ENCODE data around the gene ARID3C. TPM values are rescaled to one million over a fixed set of nuclear protein-coding genes. Genes with fewer than 3 reads are reported as not detected.

Gene ARID3C
- total and polyA plus RNA-seq, 10 of the 15 experiments (the other 5 are each of a cell fraction or from before 2014, with no cell fraction given) = not detected

- CTCF ChIA-PET = interaction anchor here (0.5 to 3.2 kb wide), 13 partner anchors 8 to 1620 kb away, joined by 3 to 23 read pairs (median 4); partner anchors contain the start of genes GALT and SIGMAR1
- peak; percentile 38 for FAIRE-seq
These were observed 35.6 kb upstream of the ARID3C start for GRCh38 chr9:34664281-34665066.

More at GRCh38 chr9:34664281-34665066, 35.6 kb upstream of the ARID3C start:
- ChIA-PET RAD21 (ENCODE audit: unreplicated experiment) (interaction anchor here (0.9 to 1.7 kb wide), 3 partner anchors 27 to 44 kb away, joined by 3 to 7 read pairs (median 5); partner anchors contain the start of genes DCTN3 and SIGMAR1), SMC1A (ENCODE audit: uncharacterized antibody, unreplicated experiment) (interaction anchor here (1.1 kb wide), 1 partner anchor 20 kb away, joined by 3 read pairs; no protein-coding TSS in a partner anchor), POLR2A (interaction anchor here (0.6 to 1.4 kb wide), 2 partner anchors 44 to 407 kb away, joined by 3 to 5 read pairs; partner anchors contain the start of gene DCTN3)
- TF ChIP-seq SMARCA5 (IDR thresholded peaks at IDR 0.05) (peak; percentile 34; the same call in 1 of the 2 replicates), LARP7 (IDR thresholded peaks at IDR 0.05) (0 out of 2 replicates have a peak, but pooled peaks have one; percentile 12), SMC3 (IDR thresholded peaks at IDR 0.05; ENCODE audit: borderline replicate concordance, low read length) (peak; percentile 37; the same call in 1 of the 2 replicates), RAD21 (IDR thresholded peaks at IDR 0.05; ENCODE audit: insufficient read depth, low read depth, low read length) (peak; percentile 47), ZNF622 (IDR thresholded peaks at IDR 0.05) (no peak)
- TF ChIP-seq, protein P1, sequence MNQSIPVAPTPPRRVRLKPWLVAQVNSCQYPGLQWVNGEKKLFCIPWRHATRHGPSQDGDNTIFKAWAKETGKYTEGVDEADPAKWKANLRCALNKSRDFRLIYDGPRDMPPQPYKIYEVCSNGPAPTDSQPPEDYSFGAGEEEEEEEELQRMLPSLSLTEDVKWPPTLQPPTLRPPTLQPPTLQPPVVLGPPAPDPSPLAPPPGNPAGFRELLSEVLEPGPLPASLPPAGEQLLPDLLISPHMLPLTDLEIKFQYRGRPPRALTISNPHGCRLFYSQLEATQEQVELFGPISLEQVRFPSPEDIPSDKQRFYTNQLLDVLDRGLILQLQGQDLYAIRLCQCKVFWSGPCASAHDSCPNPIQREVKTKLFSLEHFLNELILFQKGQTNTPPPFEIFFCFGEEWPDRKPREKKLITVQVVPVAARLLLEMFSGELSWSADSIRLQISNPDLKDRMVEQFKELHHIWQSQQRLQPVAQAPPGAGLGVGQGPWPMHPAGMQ (IDR thresholded peaks at IDR 0.05; ENCODE audit: borderline replicate concordance) = no peak
- TF ChIP-seq, protein P2, sequence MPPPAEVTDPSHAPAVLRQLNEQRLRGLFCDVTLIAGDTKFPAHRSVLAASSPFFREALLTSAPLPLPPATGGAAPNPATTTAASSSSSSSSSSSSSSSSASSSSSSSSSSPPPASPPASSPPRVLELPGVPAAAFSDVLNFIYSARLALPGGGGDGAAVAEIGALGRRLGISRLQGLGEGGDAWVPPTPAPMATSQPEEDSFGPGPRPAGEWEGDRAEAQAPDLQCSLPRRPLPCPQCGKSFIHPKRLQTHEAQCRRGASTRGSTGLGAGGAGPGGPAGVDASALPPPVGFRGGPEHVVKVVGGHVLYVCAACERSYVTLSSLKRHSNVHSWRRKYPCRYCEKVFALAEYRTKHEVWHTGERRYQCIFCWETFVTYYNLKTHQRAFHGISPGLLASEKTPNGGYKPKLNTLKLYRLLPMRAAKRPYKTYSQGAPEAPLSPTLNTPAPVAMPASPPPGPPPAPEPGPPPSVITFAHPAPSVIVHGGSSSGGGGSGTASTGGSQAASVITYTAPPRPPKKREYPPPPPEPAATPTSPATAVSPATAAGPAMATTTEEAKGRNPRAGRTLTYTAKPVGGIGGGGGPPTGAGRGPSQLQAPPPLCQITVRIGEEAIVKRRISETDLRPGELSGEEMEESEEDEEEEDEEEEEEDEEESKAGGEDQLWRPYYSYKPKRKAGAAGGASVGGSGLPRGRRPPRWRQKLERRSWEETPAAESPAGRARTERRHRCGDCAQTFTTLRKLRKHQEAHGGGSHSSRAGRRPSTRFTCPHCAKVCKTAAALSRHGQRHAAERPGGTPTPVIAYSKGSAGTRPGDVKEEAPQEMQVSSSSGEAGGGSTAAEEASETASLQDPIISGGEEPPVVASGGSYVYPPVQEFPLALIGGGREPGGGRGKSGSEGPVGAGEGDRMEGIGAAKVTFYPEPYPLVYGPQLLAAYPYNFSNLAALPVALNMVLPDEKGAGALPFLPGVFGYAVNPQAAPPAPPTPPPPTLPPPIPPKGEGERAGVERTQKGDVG (CRISPR knock-in tag; IDR thresholded peaks at IDR 0.05) = no peak
- TF ChIP-seq, protein P3, sequence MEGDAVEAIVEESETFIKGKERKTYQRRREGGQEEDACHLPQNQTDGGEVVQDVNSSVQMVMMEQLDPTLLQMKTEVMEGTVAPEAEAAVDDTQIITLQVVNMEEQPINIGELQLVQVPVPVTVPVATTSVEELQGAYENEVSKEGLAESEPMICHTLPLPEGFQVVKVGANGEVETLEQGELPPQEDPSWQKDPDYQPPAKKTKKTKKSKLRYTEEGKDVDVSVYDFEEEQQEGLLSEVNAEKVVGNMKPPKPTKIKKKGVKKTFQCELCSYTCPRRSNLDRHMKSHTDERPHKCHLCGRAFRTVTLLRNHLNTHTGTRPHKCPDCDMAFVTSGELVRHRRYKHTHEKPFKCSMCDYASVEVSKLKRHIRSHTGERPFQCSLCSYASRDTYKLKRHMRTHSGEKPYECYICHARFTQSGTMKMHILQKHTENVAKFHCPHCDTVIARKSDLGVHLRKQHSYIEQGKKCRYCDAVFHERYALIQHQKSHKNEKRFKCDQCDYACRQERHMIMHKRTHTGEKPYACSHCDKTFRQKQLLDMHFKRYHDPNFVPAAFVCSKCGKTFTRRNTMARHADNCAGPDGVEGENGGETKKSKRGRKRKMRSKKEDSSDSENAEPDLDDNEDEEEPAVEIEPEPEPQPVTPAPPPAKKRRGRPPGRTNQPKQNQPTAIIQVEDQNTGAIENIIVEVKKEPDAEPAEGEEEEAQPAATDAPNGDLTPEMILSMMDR (IDR thresholded peaks at IDR 0.05 in 2 of 3, conservative IDR thresholded peaks at IDR 0.05 in 1 of 3; ENCODE audit: control insufficient read depth in 2 of 3, extremely low read depth in 1 of 3, insufficient read depth in 1 of 3, low read depth in 3 of 3, low read length in 3 of 3) = peak; percentile 83 to 98 (median 98)
- BruUV-seq (replicated peaks) = no TSS peak
- Histone ChIP-seq H3K27me3 (replicated peaks in 1 of 2; ENCODE audit: control insufficient read depth in 2 of 2, insufficient read depth in 2 of 2, low read length in 1 of 2) (no peaks in the 10 kb centered on the region), H3K9me3 (replicated peaks; ENCODE audit: control insufficient read depth, insufficient read depth, low read length) (no peaks in the 10 kb centered on the region; the same call in 2 of the 3 replicates), H3K4me1 (ENCODE audit: control insufficient read depth, insufficient read depth, low read length) (peaks cover 9% of the 10 kb centered on the region), H3K79me2 (ENCODE audit: control insufficient read depth, insufficient read depth, low read length) (no peaks in the 10 kb centered on the region), H3K4me2 (ENCODE audit: control insufficient read depth, insufficient read depth) (peak overlapping the region; percentile 96), H3K27ac (ENCODE audit: control insufficient read depth, insufficient read depth) (no peak overlapping the region), H3K4me3 (peak overlapping the region; percentile 97), H3K9ac (ENCODE audit: control insufficient read depth, insufficient read depth, low read length) (0 out of 2 replicates have a peak overlapping the region, but pooled peaks have one; percentile 20), H2AFZ (ENCODE audit: control insufficient read depth, low read depth, low read length) (peak overlapping the region; percentile 87), H4K20me1 (ENCODE audit: control insufficient read depth, insufficient read depth) (no peaks in the 10 kb centered on the region), H3K36me3 (ENCODE audit: control insufficient read depth in 2 of 2, insufficient read depth in 2 of 2, low read length in 1 of 2) (no peaks in the 10 kb centered on the region)
- DNase-seq (ENCODE audit: low read depth, low spot score) (no peak), ATAC-seq (peak; percentile 83)
- intact Hi-C loops (cut with micrococcal nuclease; ENCODE audit: unreplicated experiment) = no loop called here
- in situ Hi-C loops (cut with MboI) = no loop called here
- WGBS (ENCODE audit: insufficient coverage, insufficient replicate concordance, low lambda C conversion rate, missing lambda C conversion rate) = 1% methylated on average over 18 of the region's 18 CpGs
